GM19193 (cell line): ENCODE results near the gene DENND2A.

Source experiments
- POLR2A ChIP-seq: IDR thresholded peaks from 4 replicates; pipeline ENCODE4 v1.6.1; 2011; ENCODE audit not compliant: insufficient read depth, insufficient read length; ENCODE audit errors: extremely low read depth

Gene DENND2A

GRCh38 chr7:140676306-140676705, 35.7 kb upstream of the DENND2A start:
- TF ChIP-seq POLR2A = no peak

GRCh38 chr7:140675726-140676125, 35.1 kb upstream of the DENND2A start:
- TF ChIP-seq POLR2A = no peak

- no peak for TF ChIP-seq POLR2A
Observed at GRCh38 chr7:140674899-140675701, 34.5 kb upstream of the DENND2A start.

GRCh38 chr7:140674356-140674800, 33.8 kb upstream of the DENND2A start:
- TF ChIP-seq POLR2A = no peak

GRCh38 chr7:140673774-140674155, 33.2 kb upstream of the DENND2A start:
- TF ChIP-seq POLR2A = no peak

GRCh38 chr7:140673063-140673773, 32.6 kb upstream of the DENND2A start:
- no peak for TF ChIP-seq POLR2A

- peak; percentile 52 for TF ChIP-seq POLR2A
Observed at GRCh38 chr7:140672382-140673062, 31.9 kb upstream of the DENND2A start, which contains the start of gene ADCK2. TSS of gene ADCK2 (plus strand) at chr7:140672945. CDS start at chr7:140673331, 386 bp downstream.

- no peak for TF ChIP-seq POLR2A
Observed at GRCh38 chr7:140671966-140672365, 31.4 kb upstream of the DENND2A start.

GRCh38 chr7:140670343-140670935, 29.8 kb upstream of the DENND2A start:
- TF ChIP-seq POLR2A = no peak

GRCh38 chr7:140669352-140669751, 28.7 kb upstream of the DENND2A start:
- TF ChIP-seq POLR2A = no peak

GRCh38 chr7:140668641-140669040, 28.0 kb upstream of the DENND2A start:
- no peak for TF ChIP-seq POLR2A

- no peak for TF ChIP-seq POLR2A
Observed at GRCh38 chr7:140667476-140667875, 26.9 kb upstream of the DENND2A start.

- TF ChIP-seq POLR2A = no peak
Observed at GRCh38 chr7:140661124-140661523, 20.5 kb upstream of the DENND2A start.

GRCh38 chr7:140659856-140660255, 19.2 kb upstream of the DENND2A start:
- no peak for TF ChIP-seq POLR2A

GRCh38 chr7:140657891-140658290, 17.3 kb upstream of the DENND2A start:
- TF ChIP-seq POLR2A = no peak
